Measurements from ENCODE around the gene VGLL3. TPM values are rescaled to one million over a fixed set of nuclear protein-coding genes. Genes with fewer than 3 reads are reported as not detected.

Gene VGLL3
- total RNA-seq, 2 donors from 2014 or later = 1.3 to 8.0 TPM

DNA sequence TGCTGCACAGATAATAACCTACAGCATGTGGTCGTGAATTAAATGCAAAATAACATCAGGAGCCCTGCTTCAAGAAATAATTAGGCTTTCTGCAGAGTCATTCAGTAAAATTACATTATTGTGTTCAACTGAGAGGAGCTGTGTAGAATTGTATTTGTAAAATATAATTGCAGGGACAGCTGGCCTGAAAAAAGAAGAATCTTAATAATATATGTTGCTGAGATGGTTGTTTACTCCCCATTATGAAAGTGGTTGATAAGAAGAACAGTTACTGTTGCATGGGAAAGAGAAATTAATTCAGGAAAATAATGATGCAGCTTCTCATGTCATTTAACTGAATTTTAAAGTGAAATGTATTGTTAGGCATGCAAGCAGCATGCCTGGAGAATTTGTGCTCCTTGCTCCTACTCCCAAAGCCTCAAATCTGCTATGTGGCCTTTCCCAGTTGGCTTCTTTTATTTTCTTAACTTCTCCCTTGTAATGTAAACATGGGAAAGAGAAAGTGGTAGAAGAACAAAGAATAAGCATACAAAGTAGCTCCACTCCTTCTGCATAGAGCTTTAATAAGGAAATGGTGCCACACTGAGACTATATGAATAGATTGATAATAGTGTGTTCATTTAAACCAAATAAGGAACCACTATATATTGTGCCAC lies 100.1 kb downstream of the VGLL3 start:
- Histone ChIP-seq H3K9ac (ENCODE audit: low read depth in 2 of 2, low read length in 2 of 2) (no peak overlapping the region), H3K27ac (no peak overlapping the region), H3K4me3 (no peak overlapping the region), H3K4me1 (no peaks in the 10 kb centered on the region), H3K27me3 (no peaks in the 10 kb centered on the region), H3K9me3 (no peaks in the 10 kb centered on the region), H3K36me3 (no peaks in the 10 kb centered on the region)
- TF ChIP-seq, protein P1, sequence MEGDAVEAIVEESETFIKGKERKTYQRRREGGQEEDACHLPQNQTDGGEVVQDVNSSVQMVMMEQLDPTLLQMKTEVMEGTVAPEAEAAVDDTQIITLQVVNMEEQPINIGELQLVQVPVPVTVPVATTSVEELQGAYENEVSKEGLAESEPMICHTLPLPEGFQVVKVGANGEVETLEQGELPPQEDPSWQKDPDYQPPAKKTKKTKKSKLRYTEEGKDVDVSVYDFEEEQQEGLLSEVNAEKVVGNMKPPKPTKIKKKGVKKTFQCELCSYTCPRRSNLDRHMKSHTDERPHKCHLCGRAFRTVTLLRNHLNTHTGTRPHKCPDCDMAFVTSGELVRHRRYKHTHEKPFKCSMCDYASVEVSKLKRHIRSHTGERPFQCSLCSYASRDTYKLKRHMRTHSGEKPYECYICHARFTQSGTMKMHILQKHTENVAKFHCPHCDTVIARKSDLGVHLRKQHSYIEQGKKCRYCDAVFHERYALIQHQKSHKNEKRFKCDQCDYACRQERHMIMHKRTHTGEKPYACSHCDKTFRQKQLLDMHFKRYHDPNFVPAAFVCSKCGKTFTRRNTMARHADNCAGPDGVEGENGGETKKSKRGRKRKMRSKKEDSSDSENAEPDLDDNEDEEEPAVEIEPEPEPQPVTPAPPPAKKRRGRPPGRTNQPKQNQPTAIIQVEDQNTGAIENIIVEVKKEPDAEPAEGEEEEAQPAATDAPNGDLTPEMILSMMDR (IDR thresholded peaks at IDR 0.05) = no peak
- no peak for DNase-seq
- intact Hi-C loops (cut with DNase I) = no loop called here

Other genes starting within 250 kb of the VGLL3 start
- 100 to 1,000 TPM in 1 of 2 donors, 10 to 100 TPM in 1; 80.2 to 103 TPM for gene CHMP2B, start 236.2 kb upstream of the VGLL3 start, total RNA-seq